ENCODE data around the gene CDAN1.

DNA sequence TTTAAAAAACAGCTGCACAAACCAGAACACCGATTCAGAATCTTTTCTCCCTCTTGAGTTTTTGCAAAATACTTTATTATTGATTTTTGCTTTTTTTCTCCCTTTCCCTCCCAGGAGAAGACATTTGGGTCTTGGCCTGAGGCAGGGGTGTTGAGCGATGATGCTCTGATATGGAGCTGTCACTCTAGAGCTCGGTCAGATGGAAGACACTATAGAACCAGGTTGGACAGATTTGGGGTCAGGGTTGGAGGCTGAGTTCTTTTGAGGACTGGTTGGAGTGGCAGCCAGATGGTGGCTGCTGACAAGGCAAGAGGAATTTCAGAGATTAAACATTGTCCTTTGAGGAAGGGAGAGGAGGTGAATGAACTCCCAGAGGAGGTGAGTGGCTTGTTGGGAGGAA lies 16.9 kb downstream of the CDAN1 start:
- TF ChIP-seq CTCF (IDR thresholded peaks at IDR 0.05): no peak
- no peak for TF ChIP-seq POLR2A (IDR thresholded peaks at IDR 0.05)
